Dedifferentiated amniotic fluid mesenchymal stem cell (primary cell): Measurements from ENCODE around the gene CGREF1.
A peak's percentile ranks its signal among the peaks of the same experiment; 100 is the strongest.
"Not testable (repeated sequence)": the region's sequence is repeated elsewhere in the genome, so short reads cannot be mapped to it uniquely, and the experiment has no call there.

Experiments
- DNase-seq: peaks from one replicate; pipeline ENCODE4 v3.0.0-alpha.2; 2016; ENCODE audit errors: extremely low spot score

The CGREF1 gene

DNA sequence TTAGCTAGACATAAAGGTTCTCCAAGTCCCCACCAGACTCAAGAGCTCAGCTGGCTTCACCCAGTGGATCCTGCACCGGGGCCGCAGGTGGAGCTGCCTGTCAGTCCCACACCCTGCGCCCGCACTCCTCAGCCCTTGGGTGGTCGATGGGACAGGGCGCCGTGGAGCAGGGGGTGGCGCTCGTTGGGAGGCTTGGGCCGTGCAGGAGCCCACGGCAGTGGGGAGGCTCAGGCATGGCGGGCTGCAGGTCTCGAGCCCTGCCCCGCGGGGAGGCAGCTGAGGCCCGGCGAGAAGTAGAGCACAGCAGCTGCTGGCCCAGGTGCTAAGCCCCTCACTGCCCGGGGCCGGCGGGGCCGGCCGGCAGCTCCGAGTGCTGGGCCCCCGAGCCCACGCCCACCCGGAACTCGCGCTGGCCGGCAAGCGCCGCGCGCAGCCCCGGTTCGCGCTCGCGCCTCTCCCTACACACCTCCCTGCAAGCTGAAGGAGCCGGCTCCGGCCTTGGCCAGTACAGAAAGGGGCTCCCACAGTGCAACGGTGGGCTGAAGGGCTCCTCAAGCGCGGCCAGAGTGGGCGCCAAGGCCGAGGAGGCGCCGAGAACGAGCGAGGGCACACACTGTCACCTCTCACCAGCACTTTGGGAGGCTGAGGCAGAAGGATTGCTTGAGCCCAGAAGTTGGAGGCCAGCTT is 7.4 kb downstream of the CGREF1 start:
- not testable (repeated sequence) for DNase-seq

DNA sequence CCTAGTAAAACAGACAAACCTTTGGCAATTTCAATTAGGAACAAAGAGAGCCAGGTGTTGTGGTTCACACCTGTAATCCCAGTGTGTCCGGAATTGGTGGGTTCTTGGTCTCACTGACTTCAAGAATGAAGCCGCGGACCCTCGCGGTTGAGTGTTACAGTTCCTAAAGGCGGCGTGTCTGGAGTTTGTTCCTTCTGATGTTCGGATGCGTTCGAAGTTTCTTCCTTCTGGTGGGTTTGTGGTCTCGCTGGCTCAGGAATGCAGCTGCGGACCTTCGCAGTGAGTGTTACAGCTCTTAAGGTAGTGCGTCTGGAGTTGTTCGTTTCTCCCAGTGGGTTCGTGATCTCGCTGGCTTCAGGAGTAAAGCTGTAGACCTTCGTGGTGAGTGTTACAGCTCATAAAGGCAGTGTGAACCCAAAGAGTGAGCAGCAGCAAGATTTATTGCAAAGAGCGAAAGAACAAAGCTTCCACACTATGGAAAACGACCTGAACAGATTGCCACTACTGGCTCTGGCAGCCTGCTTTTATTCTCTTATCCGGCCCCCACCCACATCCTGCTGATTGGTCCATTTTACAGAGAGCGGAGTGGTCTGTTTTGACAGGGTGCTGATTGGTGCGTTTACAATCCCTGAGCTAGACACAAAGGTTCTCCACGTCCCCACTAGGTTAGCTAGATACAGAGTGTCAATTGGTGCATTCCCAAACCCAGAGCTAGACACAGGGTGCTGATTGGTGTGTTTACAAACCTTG is 8.2 kb downstream of the CGREF1 start:
- DNase-seq = not testable (repeated sequence)

GRCh38 chr2:27109083-27109482 is 9.8 kb downstream of the CGREF1 start:
- DNase-seq = no peak

GRCh38 chr2:27108221-27108620 is 10.7 kb downstream of the CGREF1 start:
- DNase-seq = no peak

GRCh38 chr2:27105981-27106380 is 12.9 kb downstream of the CGREF1 start:
- DNase-seq = no peak

DNA sequence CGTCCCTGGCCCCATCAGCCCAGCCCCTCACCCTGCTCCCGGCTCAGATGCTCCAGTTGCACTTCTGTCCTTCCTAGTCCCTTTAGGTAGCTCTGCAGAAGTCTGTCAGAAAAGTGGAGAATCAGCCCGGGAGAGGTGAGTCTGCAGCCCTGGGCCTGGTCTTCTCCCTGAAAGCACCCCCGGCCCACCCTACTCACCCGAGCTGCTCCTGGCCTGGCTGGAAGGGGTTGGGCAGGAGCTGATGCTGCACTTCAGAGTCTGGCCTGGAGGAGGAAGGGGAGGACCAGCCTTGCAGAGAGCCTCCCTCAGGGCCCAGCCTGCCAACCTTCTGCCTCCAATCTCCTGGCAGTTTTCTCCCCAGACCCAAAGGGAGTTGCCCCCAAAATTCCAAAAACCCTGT is 16.6 kb downstream of the CGREF1 start:
- no peak for DNase-seq

GRCh38 chr2:27100036-27100435 is 18.9 kb downstream of the CGREF1 start:
- no peak for DNase-seq

DNA sequence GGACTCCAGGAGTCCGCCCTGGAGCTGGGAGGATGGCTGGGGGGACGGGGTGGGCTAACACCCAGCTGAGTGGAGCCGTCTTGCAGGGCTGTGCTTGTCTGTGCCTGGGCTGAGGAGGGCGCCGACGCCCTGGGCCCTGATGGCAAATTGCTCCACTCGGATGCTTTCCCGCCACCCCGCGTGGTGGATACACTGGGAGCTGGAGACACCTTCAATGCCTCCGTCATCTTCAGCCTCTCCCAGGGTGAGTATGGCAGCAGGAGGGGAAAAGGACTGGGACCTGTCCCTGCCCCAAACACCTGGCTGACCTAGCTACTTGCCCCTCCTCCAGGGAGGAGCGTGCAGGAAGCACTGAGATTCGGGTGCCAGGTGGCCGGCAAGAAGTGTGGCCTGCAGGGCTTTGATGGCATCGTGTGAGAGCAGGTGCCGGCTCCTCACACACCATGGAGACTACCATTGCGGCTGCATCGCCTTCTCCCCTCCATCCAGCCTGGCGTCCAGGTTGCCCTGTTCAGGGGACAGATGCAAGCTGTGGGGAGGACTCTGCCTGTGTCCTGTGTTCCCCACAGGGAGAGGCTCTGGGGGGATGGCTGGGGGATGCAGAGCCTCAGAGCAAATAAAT is 19.5 kb downstream of the CGREF1 start:
- DNase-seq = no peak

GRCh38 chr2:27097341-27097740 is 21.6 kb downstream of the CGREF1 start:
- DNase-seq = no peak

- no peak for DNase-seq
Measured at GRCh38 chr2:27096748-27097297, 22.1 kb downstream of the CGREF1 start.

DNA sequence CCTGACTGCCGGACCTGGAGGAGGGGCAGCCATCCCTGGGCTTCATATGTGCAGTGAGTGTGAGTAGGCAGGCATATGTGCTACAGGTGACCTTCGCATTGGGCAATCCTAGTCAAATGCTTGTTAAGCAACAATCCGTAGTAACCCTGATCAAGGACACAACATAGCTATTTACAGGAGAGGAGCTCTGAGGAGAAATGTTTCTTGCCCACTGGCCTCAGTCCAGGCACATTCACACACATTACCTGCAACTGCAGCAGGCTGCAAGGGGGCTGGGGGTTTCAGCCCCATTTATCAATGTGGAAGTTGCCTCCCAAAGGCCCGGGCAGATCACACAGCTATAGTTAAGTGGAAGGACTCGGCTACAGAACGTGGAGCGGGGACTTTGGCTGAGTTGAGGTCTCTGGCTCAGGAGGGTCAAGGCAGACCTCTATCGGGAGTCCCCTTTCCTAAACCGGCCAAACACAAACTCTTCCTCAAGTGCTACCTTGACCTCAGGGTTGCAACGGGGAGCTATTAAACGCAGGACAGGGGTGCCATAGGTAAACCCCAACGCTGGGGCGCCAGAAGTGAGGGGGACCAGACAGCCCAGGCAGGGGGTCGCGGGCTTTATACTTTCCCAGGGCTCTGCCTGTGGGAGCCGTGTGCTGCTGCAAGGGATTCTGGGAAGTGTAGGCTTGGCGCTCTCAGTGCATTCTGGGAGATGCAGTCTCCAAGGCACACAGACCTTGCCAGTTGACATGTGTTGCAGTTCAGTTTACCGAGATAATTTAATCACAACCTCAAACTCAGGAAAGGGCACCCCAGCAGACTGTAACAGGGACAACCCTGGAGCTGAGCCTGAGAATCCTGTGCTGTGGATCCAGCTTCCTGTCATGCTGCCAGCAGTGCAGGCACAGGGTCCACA is 22.9 kb downstream of the CGREF1 start:
- DNase-seq = peak; percentile 34

GRCh38 chr2:27095427-27095744 is 23.5 kb downstream of the CGREF1 start:
- DNase-seq = no peak

- no peak for DNase-seq
Measured at GRCh38 chr2:27094353-27094984, 24.5 kb downstream of the CGREF1 start.

GRCh38 chr2:27093430-27094352 is 25.2 kb downstream of the CGREF1 start:
- DNase-seq = no peak

GRCh38 chr2:27092696-27093429 is 26.1 kb downstream of the CGREF1 start:
- no peak for DNase-seq

- no peak for DNase-seq
Measured at GRCh38 chr2:27091746-27092695, 26.9 kb downstream of the CGREF1 start.

DNA sequence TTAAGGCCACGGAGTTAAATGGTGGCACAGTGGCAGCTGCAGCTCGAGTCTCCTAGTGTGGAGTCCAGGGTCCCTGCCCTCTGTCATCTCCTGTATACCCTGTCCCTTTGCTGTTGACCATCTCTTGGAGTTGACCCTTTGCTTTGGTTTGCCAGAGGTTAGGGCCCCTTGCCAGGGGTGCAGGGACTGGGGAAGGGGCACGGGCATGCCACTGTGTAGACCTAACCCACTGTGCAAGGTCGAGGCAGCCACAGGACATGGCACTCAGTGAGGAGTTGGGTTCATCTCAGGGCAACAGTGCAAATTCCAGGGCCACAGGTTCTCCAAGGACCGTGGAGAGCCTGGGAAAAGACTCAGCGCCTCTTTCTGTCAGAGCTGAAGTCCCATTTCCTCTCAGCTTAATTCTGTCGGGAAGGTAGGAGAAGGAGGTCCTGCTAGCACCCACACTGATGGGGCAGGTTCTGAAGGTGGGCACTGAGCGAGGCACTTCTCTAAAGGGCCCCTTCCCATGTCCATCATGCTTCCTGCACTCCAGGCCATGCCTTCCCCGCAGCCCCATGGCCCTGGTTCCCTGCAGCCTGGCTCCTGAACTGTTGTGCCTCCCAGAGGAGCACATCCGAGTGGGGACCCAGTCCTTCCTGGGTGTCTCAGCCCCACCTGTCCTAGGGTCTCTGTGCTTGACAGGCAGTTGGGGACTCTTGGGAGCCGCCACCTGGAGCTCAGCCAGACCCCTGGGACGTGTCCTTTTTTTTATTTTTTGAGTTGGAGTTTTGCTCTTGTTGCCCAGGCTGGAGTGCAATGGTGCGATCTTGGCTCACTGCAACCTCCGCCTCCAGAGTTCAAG is 29.6 kb downstream of the CGREF1 start:
- no peak for DNase-seq
